Sigmoid colon (tissue), 7 donors: ENCODE data around the gene CFAP410. TPM values are rescaled to one million over a fixed set of nuclear protein-coding genes. Genes with fewer than 3 reads are reported as not detected.

Experiments
- DNase-seq: peaks from one replicate; pipeline ENCODE4 v3.0.0-alpha.2; 2019
- H3K27ac ChIP-seq, 4 donors: fragments of 200-600 bp; sonication (generic); one replicate each; pipeline ENCODE4 v1.5.1; 2016 to 2019; ENCODE audit warnings: mild to moderate bottlenecking in 1 of 4
- H3K27me3 ChIP-seq, 3 donors: fragments of 200-600 bp; sonication (generic); one replicate each; pipeline ENCODE4 v1.5.1; 2019; ENCODE audit warnings: mild to moderate bottlenecking in 1 of 3
- H3K36me3 ChIP-seq, 4 donors: fragments of 200-600 bp; sonication (generic); one replicate each; pipeline ENCODE4 v1.5.1; 2016 to 2019
- H3K4me1 ChIP-seq, 4 donors: fragments of 200-600 bp; sonication (generic); one replicate each; pipeline ENCODE4 v1.5.1; 2017 to 2019
- H3K4me3 ChIP-seq, 4 donors: fragments of 200-600 bp; sonication (generic); one replicate each; pipeline ENCODE4 v1.5.1; 2017 to 2019; ENCODE audit warnings: mild to moderate bottlenecking in 2 of 4, moderate library complexity in 1 of 4
- H3K9me3 ChIP-seq, 4 donors: fragments of 200-600 bp in 3 of 4; sonication (generic) in 3 of 4; one replicate each; pipeline versions ENCODE4 v1.5.1 to v1.6.1; 2013 to 2019
- EP300 ChIP-seq, 4 donors: sonication (generic); formaldehyde crosslinking; IDR thresholded peaks; one replicate each; pipeline ENCODE4 v1.6.1; 2017; ENCODE audit warnings: antibody characterized with exemption in 4 of 4
- POLR2A ChIP-seq, 2 donors: fragments of 450-650 bp; IDR thresholded peaks; one replicate each; pipeline ENCODE4 v1.6.1; 2016; ENCODE audit warnings: antibody characterized with exemption in 2 of 2, mild to moderate bottlenecking in 2 of 2, moderate library complexity in 2 of 2
- POLR2AphosphoS5 ChIP-seq, 4 donors: sonication (generic); formaldehyde crosslinking; IDR thresholded peaks; one replicate each; pipeline ENCODE4 v1.6.1; 2017; ENCODE audit warnings: antibody characterized with exemption in 4 of 4
- WGBS, 2 donors: extraction: QIAGEN DNeasy Blood & Tissue Kit; methylation state at CpG; one replicate each; pipeline ENCODE4 v1.1.7; 2013; 5-methylcytosine and 5-hydroxymethylcytosine counted together
- intact Hi-C: fragments of 100-400 bp; cut with DNase I; formaldehyde crosslinking; loops from one replicate; pipeline ENCODE4 v1.15.1; 2023
- polyA plus RNA-seq, 3 donors: library from polyadenylated mRNA; stranded (reverse); fragments of 200-250 nt; gene quantifications; one replicate each; pipeline ENCODE4 v1.2.3, GENCODE V29; 2013
- total RNA-seq, 4 donors: library from RNA; depleted of rRNA; stranded (reverse); fragments of >200 nt; gene quantifications; one replicate each; pipeline ENCODE4 v1.1.0, GENCODE V29; 2016
- TF ChIP-seq, protein P1 (sequence below), 4 experiments: fragments of 450-650 bp in 3 of 4; fragments of 200-600 bp in 1 of 4; IDR thresholded peaks; one replicate each; pipeline ENCODE4 v1.5.1; 2016 to 2019; ENCODE audit warnings: antibody characterized with exemption in 4 of 4, mild to moderate bottlenecking in 3 of 4, moderate library complexity in 2 of 4
- donor health status: healthy with polysubstance abuse.
- donor health status: Bipolar disorder and iron deficiency.
- donor health status: healthy.

CFAP410 gene
- total and polyA plus RNA-seq, 7 donors = 12.7 to 31.7 (median 28.2) TPM

DNA sequence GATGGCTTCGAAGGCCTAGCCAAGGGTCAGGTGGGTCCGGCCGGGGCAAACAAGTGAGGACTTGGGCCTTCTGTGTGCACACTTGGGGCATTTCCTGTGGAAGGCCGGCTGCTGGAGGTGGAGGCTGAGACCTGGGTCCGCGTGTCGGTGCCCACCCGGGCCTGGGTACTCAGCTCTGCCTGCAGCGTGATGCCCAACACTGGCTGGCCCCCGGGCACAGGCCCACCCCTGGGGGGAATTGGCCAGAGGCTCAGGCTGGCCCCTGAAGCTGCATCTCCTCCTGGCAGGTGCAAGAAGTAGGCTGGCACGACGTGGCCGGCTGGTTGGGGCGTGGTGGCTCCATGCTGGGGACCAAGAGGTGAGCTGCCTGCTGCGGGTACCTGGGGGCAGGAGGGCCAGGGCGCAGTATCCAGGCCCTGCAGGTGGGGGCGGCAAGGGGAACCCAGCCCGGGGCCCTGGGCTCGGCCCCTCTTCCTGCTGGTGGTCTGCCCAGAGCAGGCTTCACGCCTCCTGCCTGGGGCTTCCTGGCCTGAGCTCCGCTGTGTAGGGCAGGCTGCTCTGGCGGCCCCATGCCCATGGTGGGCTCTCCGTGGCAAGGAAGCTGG lies 17.2 kb downstream of the CFAP410 start:
- no peaks in the 10 kb centered on the region for H3K4me1 ChIP-seq
- 90 to 93% methylated on average over 23 of the region's 23 CpGs for WGBS, 2 donors
- no peak for DNase-seq
- H3K27ac ChIP-seq = no peak overlapping the region
- no peaks in the 10 kb centered on the region for H3K9me3 ChIP-seq
- no peaks in the 10 kb centered on the region for H3K27me3 ChIP-seq
- TF ChIP-seq EP300 (IDR thresholded peaks at IDR 0.05) (no peak), POLR2A (IDR thresholded peaks at IDR 0.05) (no peak), POLR2AphosphoS5 (IDR thresholded peaks at IDR 0.05) (no peak)
- TF ChIP-seq, protein P1, sequence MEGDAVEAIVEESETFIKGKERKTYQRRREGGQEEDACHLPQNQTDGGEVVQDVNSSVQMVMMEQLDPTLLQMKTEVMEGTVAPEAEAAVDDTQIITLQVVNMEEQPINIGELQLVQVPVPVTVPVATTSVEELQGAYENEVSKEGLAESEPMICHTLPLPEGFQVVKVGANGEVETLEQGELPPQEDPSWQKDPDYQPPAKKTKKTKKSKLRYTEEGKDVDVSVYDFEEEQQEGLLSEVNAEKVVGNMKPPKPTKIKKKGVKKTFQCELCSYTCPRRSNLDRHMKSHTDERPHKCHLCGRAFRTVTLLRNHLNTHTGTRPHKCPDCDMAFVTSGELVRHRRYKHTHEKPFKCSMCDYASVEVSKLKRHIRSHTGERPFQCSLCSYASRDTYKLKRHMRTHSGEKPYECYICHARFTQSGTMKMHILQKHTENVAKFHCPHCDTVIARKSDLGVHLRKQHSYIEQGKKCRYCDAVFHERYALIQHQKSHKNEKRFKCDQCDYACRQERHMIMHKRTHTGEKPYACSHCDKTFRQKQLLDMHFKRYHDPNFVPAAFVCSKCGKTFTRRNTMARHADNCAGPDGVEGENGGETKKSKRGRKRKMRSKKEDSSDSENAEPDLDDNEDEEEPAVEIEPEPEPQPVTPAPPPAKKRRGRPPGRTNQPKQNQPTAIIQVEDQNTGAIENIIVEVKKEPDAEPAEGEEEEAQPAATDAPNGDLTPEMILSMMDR (IDR thresholded peaks at IDR 0.05) = no peak
- H3K36me3 ChIP-seq = peaks cover 6 to 90% (median 30%) of the 10 kb centered on the region in 4 donors
- intact Hi-C loops = no loop called here
- no peak overlapping the region for H3K4me3 ChIP-seq

DNA sequence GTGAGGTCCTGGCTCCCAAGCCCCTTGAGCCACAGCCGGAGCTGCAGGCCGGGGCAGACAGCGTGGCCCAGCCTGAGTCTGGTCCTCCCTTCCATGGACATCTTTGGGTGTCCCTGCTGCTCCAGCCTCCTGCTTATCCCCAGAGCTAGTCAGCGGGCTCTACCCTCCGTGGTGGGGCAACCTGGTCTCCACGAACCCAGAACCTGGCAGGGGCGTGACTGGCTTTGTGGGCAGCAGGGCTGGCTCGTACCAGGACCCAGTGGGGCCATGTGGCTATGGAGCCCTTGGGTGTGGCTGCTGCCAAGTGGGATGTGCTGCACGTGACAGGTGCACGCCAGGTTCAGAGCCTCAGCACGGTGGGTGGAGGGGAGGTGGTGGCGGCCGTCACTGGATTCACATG lies 18.3 kb downstream of the CFAP410 start:
- Histone ChIP-seq H3K4me1 (no peaks in the 10 kb centered on the region), H3K9me3 (no peaks in the 10 kb centered on the region), H3K27ac (no peak overlapping the region), H3K36me3 (peaks cover 6 to 91% (median 35%) of the 10 kb centered on the region in 4 donors), H3K4me3 (no peak overlapping the region), H3K27me3 (no peaks in the 10 kb centered on the region)
- TF ChIP-seq POLR2A (IDR thresholded peaks at IDR 0.05) (no peak), POLR2AphosphoS5 (IDR thresholded peaks at IDR 0.05) (no peak), EP300 (IDR thresholded peaks at IDR 0.05) (no peak)
- TF ChIP-seq, protein P1 (IDR thresholded peaks at IDR 0.05) = no peak
- WGBS, 2 donors = 91 to 94% methylated on average over 13 of the region's 13 CpGs
- intact Hi-C loops = no loop called here
- DNase-seq = no peak

- intact Hi-C loops = no loop called here
- no peak for DNase-seq
- TF ChIP-seq EP300 (IDR thresholded peaks at IDR 0.05) = no peak
- Histone ChIP-seq H3K4me3 (no peak overlapping the region), H3K27me3 (no peaks in the 10 kb centered on the region), H3K9me3 (no peaks in the 10 kb centered on the region), H3K27ac (no peak overlapping the region), H3K4me1 (no peaks in the 10 kb centered on the region), H3K36me3 (peaks cover 6 to 91% (median 34%) of the 10 kb centered on the region in 4 donors)
- WGBS, 2 donors = 93 to 96% methylated on average over 35 of the region's 35 CpGs
Observed at GRCh38 chr21:44319407-44320065, 19.7 kb downstream of the CFAP410 start.

GRCh38 chr21:44318489-44319285 lies 20.5 kb downstream of the CFAP410 start:
- no peak overlapping the region for H3K27ac ChIP-seq
- H3K36me3 ChIP-seq = peaks cover 6 to 89% (median 35%) of the 10 kb centered on the region in 4 donors

More at GRCh38 chr21:44318489-44319285, 20.5 kb downstream of the CFAP410 start:
- no peak for DNase-seq
- no peaks in the 10 kb centered on the region for H3K4me1 ChIP-seq
- H3K4me3 ChIP-seq = no peak overlapping the region
- no peaks in the 10 kb centered on the region for H3K9me3 ChIP-seq
- no peak for TF ChIP-seq POLR2A (IDR thresholded peaks at IDR 0.05)
- TF ChIP-seq EP300 (IDR thresholded peaks at IDR 0.05) = no peak
- TF ChIP-seq, protein P1 (IDR thresholded peaks at IDR 0.05) = no peak
- no peak for TF ChIP-seq POLR2AphosphoS5 (IDR thresholded peaks at IDR 0.05)
- no peaks in the 10 kb centered on the region for H3K27me3 ChIP-seq
- intact Hi-C loops = no loop called here
- WGBS, 2 donors = 94 to 95% methylated on average over 25 of the region's 25 CpGs
